ACHN (cell line): Measurements from ENCODE around the gene MED4.

Experiments
- DNase-seq: peaks from one replicate; pipeline ENCODE4 v3.0.0-alpha.2; 2015
- in situ Hi-C: cut with HindIII; loops from 2 replicates; pipeline ENCODE4 v1.10.0; 2017; ENCODE audit warnings: low sequenced_read_pairs, low pct_ligation_motif_present, low pct_unique_long_range_greater_than_20kb

MED4 gene, protein sequence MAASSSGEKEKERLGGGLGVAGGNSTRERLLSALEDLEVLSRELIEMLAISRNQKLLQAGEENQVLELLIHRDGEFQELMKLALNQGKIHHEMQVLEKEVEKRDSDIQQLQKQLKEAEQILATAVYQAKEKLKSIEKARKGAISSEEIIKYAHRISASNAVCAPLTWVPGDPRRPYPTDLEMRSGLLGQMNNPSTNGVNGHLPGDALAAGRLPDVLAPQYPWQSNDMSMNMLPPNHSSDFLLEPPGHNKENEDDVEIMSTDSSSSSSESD

DNA sequence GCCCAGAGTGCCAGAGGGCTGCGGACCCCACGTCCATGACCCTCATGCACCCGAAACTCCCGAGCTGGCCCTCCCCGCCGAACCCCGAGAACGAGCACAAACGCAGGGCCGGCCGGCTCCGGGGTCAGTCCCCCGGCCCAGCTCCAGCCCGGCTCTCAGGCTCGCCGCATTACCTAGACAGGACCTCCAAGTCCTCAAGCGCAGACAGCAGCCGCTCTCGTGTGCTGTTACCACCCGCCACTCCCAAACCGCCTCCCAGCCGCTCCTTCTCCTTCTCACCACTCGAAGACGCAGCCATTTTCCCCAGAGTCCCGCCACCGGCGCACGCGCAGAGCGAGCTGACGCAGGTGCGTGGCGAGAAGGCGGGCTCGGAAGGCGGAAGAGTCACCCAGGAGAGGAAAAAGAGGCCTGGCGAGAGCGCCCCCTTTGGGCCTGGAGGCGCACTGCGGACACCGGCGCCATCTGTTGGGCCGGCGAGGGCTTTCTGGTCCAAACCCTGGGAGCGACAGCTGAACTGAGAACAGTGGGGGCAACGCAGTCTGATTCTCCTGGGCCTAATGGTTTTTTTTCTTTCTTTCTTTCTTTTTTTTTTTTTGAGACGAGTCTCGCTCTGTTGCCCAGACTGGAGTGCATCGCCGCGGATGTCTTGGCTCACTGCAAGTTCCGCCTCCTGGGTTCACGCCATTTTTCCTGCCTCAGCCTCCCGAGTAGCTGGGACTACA, at the start of gene MED4:
Gene MED4, minus strand, starts transcription at position 324 of the 722 bp plus-strand sequence. Its CDS starts 26 bp downstream, at position 298.
- in situ Hi-C loops, result no loop called here
- DNase-seq, result peak; percentile 93

DNA sequence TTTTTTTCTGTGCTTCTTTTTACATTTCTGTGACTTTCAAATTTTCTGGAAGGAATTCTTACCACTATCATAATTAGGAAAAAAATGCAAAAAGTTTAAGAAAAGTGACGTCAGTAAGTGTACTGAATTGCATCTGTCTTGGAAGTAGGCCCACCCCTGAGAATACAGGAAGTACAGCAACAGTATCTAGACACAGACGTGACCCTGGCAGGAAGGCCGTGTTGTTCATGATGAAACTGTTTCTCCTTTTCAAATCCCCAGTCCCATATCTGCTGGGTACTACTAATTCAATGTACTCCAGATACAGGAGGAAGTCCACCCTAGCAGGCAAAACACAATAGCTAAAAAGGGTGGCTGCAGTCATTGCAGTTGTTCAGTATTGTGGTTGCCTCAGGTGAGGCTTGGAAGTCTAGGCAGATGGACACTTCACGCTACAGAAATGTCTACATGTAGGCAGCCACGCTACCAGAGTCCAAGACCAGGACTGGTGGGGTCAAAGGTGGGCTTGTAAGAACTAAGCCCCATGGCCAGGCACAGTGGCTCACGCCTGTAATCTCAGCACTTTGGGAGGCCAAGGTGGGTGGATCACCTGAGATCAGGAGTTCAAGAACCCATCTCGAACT, 49.6 kb upstream of the MED4 start:
- in situ Hi-C loops, result no loop called here
- no peak for DNase-seq

DNA sequence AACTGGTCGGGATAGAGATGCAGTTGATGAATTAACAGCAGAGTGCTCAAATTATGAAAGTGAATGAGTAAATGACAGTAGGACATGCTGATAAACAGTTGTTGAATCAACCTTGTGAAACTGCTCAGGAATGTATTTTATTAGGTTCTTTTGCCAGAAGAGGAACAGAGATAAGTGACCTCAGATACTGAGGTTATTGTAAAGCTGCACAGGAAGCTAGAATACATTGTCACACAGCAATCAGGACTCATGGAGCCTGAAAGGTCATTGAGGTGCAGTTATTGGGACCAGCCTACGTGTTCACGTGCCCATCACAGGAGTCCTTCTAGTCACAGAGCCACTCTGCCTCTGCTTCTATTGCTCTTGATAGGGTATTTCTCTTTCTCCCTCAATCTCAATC, 47.5 kb upstream of the MED4 start:
- no peak for DNase-seq

DNA sequence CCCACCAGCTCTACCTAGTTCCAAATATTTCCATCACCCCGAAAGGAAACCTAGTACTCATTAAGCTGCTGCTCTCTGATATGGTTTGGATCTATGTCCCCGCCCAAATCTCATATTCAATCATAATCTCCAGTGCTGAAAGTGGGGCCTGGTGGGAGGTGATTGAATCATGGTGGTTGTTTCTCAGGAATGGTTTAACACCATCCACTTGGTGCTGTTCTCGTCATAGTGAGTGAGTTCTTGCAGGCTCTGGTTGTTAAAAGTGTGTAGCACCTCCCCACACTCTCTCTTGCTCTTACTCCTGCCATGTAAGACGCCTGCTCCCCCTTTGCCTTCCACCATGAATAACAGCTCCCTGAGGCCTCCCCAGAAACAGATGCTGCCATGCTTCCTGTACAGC, 43.4 kb upstream of the MED4 start:
- in situ Hi-C loops, result no loop called here
- DNase-seq, result no peak

More for the DNA sequence above, 47.5 kb upstream of the MED4 start:
- in situ Hi-C loops, result no loop called here

DNA sequence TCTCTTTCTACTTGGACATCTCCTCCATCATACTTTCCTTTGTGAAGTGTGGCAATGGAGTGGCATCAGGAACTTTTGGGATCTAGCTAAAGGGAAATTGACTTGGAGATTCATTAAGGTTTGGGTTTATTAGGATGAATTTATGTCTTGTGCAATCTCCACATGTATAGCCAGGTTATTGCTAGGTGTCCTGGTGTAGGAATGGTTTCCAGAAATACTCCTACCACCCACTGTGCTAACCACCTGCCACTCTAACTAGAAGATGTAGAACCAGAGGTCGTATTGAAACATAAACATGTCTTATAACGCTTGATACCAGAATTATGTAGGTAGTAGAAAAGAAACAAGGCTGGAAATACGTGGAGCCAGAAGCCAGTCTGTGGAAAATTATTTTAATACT, 38.1 kb upstream of the MED4 start:
- DNase-seq, result no peak
- in situ Hi-C loops, result no loop called here

DNA sequence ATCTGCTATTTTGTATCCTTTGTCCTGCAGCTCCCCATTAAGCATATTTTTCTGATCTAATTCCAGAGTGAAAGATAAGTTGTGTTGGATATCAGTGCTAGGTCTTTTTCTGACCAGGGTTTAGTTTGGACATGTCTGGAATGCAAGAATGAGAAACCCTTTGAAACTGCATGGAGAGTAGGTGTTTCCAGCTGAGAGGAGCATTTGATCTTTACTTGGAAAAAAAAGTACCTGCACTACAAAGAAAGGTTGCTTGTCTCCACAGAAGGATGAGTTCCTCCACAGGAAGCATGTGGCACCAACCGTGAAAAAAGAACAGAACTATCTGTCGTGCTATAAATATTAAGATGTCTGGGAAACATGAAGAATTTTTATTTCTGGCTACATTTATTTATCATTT, 36.6 kb upstream of the MED4 start:
- in situ Hi-C loops, result no loop called here
- no peak for DNase-seq

DNA sequence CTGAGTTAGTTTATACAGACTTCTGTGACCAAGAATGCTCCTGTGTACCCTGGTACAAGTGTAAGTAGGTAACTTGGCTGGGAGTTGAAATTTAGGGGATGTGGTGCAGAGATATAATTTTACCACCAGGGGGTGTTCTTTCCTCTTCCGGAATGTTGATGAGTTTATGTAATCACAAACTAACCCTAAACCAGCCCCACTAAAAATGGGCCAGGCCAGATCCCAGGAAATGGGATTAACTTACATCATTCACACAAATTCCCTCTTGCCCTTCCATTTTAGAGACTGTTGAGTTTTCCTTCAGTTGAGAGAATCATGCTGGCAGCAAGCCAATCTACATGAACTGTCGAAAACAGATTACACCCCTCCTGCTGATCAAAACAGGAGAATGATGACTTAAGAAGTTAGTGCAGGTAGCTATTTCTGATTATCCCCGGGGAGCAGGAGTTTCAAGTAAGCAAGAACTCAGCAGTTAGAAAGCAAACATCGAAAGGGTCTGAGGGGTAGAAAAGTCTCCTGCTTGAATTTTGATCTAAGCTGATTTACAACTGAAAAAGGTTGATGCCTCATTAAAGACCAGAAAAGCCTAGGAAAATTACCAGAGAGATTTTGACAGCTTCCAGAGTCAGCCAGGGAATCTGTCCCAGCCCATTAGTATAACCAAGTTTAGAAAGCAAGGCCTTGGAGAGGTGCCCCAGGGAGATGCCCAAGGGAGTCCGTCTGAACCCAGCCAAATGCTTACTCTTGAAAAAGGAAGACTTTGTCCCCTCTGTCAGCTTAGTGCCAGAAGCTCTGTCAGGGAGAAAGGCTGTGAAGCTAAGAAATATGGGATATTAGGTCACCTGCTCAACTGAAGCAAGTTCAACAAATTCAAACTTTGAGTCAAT, 32.3 kb upstream of the MED4 start:
- DNase-seq, result peak; percentile 73
- in situ Hi-C loops, result no loop called here

DNA sequence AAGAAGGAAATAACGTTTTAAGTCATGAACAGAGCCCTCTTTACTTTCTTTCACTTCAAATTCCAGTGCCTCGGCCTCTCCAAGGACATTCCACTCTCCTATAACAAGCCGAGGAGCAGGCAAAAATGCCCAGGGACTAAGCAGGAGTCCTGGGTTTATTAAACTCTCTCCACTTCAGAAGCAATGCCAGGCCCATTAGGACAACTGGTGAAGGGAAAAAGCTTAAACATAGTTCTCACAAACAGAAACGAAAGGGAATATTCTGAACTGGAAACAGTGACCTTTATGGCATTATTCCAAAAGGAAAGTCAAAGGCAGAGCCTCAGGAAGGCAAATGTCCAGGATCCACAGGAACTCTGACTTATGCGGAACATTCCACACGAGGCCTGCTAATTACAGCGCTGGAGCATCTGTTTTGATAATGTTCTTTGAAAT, 30.9 kb upstream of the MED4 start:
- DNase-seq, result no peak
- in situ Hi-C loops, result no loop called here

DNA sequence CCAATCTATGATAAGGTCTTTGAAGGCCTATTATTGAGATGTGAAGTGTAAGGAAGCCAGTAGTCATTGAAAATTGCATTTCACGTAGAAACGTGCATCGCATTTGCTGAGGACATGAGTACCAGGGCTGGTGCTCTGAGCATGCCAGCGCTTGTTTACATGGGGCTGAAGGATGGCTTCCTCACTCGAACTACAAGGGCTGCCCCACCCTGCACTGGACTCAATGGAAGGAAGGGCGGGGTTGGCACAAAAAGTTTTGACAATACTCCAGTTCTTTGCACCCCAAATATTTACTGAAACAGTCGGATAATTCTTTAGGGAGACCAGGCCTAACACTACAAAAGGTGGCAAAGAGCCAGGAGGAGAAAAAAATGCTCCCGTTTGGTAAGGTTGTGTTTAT, 28.9 kb upstream of the MED4 start:
- DNase-seq, result no peak
- in situ Hi-C loops, result no loop called here

DNA sequence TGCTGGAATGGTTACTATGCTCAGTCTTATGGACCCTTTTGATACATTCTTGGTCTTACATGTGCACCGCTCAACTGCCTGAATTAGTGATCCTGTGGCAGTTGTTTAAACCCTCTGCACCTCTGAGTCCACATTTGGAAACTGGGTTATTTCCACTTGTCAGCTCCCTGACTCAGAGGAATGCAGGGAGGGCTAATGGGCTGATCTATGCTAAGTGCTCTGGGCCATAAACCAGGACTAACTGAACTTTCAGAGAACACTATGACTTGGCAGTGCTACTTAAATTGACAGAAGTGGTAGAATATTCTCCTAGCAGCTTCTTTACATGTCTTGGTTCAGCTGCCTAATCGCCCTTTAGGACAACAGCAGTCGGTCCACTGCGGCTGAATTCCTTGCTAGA, 26.8 kb upstream of the MED4 start:
- in situ Hi-C loops, result no loop called here

DNA sequence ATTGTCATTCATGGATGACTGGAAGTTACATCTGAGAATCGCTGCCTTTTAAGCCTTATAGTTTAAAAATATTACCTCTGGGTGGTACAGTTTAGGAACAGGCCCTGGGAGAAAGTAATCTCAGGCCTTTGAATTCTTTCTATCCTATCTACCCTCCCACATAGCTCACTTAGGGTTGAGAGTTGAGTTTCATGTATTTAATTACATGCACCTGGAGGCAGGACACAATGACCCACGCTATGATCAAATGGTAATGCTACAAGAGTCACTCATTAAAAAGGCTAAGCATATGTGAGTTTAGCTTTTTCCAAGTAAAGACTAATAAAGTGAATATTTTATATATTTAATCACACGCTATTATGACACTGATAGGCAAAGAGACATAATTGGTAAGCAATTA, 25.3 kb upstream of the MED4 start:
- in situ Hi-C loops, result no loop called here
- no peak for DNase-seq

More for the DNA sequence above, 26.8 kb upstream of the MED4 start:
- no peak for DNase-seq

DNA sequence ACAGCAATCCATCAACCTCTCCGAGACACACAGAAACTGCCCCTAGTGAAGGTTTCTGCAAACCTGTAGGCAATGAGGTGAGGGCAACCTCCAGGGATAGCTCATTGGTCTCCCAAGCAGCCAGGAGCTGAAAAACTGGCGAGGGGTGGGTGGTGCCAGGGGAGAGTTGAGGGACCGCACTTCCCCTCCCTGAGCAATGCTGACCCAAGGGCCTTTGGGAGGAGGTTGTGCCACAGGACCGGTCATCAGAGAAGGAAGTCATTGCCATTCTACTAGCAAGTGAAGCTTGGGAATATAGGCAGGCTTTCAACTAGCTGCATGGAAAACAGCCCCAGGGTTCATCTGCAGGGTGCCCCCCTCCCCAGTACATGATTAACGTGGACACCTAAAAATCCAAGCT, 23.1 kb upstream of the MED4 start:
- DNase-seq, result no peak
- in situ Hi-C loops, result no loop called here

DNA sequence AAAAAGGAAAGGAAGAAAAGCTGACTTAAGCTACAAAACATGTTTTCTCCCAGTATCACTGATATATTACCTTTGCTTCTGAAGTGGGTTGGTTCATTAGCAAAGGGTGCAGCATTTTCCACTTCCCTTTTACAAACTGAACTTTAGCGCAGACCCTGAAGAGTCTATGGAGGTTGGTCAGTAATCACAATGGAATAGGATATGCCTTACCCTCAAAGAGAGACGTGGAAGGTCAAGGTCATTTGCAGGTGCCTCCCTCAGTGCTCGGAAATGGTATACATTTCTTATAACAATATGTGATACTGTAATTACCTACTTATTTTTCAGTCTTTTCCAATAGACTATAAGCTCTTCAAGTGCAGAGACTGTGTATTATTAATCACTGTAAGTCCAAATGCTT, 21.9 kb upstream of the MED4 start:
- no peak for DNase-seq
- in situ Hi-C loops, result no loop called here

DNA sequence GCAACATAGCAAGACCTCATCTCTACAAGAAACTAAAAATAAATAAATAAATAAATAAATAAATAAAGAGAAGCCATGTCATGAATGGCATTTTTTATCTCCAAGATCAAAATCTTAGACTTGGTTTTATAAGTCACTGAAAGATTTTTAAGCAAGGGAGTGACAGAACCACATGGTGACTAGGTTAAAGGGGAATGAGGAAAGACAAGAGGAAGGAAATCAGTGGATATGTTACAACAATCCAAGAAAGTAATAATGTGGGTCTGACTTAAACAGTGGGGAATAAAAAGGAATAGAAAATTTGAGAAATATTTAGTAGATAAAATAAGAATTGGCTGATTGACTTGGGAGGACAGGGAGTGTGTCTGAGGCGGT, 18.8 kb upstream of the MED4 start:
- no peak for DNase-seq
- in situ Hi-C loops, result no loop called here

DNA sequence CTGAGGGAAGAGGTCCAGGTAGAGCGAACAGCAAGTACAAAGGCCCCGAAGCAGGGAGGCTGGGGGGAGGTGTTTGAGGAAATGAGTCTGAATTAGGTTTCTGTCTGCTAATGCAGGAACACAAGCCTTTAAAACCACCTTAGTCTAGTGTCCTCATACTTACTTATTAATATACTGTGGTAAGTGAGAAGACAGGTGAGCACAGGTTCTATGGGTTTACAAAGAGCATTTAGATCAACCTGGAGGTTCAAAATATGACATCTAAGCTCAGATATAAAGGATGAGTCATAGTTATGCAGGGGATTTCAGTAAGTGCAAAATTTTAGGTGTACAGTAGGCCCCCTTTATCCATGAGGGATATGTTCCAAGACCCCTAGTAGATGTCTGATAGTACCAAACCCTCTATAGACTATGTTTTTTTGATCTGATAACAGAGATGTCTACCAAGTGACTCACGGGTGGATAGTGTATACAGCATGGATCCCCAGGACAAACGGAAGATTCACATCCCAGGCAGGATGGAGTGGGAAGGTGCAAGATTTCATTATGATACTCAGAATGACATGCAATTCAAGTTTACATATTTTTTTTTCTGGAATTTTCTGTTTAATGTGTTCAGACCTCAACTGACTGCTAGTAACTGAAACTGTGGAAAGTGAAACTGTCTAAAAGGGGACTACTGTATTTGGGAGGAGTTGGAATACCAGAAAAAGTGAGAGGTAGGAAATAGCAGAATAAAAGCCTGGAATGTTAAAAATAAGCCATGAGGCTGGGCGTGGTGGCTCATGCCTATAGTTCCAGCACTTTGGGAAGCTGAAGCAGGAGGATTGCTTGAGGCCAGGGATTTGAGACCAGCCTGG, 18.2 kb upstream of the MED4 start:
- DNase-seq, result no peak
- in situ Hi-C loops, result no loop called here

DNA sequence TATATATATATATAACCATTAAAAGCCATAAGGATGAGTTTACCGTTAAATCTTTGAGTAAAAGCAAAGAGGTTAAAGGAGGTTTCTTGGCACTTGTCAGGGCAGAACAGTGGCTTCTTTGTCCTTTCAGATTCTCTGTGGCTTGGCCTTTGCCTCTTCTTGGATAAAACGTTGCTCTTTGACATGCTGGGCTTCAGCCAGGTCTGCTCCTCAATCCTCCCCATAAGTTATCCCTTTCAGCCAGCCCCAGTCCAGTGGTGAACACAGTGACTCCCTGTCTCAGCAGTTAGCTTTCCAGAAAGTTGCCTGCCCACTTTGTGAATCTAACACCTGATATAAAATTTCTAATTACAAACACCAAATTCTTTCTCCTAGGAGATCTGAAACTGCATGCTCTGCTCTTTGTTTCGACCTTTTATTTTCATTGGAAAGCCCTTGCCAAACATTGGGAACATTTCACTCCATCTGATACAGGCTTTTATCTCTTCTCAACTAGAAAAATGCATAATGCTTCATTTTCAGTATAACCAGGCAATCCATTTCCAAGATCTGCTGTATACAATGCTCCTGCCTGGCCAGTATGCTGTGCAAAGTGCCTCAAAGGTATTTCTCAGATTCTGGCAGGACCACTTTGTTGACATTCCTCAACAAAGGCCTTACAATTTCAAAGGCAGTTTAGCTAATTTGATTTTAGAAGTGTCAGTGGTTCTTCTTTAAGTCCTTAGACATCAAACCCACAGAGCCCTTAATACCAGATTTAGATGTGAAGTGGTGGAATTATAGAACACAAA, 16.2 kb upstream of the MED4 start:
- in situ Hi-C loops, result no loop called here
- no peak for DNase-seq

DNA sequence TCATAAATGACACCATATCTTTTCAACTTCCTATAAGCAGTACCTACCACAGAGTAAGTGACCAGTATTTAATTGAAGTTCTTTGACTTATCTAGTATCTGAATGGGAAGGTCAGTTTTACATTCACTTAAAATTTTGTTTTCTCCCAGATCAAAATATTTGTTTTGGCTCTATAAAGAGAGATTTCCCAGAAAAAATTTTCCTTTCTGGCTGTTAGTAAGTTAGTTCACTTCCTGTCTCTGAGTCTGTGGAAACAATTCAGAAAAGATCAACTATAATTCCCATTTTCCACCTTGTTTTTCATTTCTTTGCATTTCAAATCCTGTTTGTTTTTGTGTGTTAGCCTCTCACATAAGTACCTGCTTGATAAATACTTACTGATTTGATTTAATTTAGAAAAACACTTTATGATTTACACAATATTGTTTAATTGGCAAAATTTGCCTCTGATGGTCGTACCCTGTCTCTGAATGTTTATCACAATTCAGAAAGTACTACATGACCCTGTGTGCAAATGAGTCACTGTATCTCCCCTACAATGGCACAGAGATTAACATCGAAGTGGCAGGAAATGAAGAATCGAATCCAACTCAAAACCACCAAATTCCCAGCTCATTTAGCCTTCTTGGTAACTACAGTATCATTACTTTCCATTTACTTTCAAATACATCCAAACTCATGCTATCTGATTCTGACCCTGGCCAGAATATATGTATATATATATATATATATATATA, 15.4 kb upstream of the MED4 start:
- in situ Hi-C loops, result no loop called here
- no peak for DNase-seq
